Measurements from ENCODE around the gene SF3A1. TPM values are rescaled to one million over a fixed set of nuclear protein-coding genes. Genes with fewer than 3 reads are reported as not detected.

SF3A1 gene
- total and polyA plus RNA-seq, 2 donors (not counting 3 experiments of a cell fraction or from before 2014, with no cell fraction given): 60.2 to 187 TPM

DNA sequence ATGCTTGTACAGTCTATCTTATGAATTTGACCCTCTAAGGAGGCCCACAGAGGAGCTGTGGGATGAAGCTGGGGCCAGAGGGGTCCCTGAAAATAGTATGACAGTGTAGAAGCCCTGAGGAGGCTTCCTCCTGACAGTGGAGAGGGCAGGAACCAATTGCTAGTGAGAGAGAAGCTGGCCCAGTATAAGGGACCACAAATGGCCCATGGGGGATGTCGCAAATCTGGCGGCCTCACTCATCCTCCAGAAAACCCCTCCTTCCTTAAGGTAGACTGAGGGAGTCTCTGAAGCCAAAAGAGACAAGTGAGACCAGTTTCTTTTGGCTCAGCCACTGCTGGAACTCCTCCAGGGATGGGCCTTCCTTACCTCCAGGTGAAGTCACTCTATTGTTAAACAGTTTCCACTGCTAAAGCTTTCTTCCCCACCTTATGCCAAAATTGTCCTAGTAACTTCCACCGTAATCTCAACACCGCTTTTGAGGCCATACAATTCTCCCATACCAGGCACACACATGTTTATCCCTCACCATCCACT is 49.6 kb downstream of the SF3A1 start:
- Histone ChIP-seq H3K4me3 (replicated peaks in 1 of 3; ENCODE audit: insufficient read depth in 1 of 3, low read depth in 1 of 3, low read length in 3 of 3) (no peak overlapping the region), H3K9ac (replicated peaks; ENCODE audit: extremely low read depth, insufficient read depth, low read length) (no peak overlapping the region), H3K9me1 (replicated peaks; ENCODE audit: control insufficient read depth, extremely low read depth, insufficient read depth, low read length) (no peaks in the 10 kb centered on the region), H3K4me2 (ENCODE audit: insufficient read depth, low read length) (no peak overlapping the region), H3K36me3 (ENCODE audit: control insufficient read depth in 2 of 2, extremely low read depth in 1 of 2, insufficient read depth in 2 of 2, low read length in 2 of 2) (no peaks in the 10 kb centered on the region), H3K4me1 (ENCODE audit: control insufficient read depth, extremely low read depth, insufficient read depth, low read length) (peaks cover 29% of the 10 kb centered on the region), H2AFZ (ENCODE audit: low read depth, low read length) (no peak overlapping the region), H3K9me3 (replicated peaks; ENCODE audit: control insufficient read depth, insufficient read depth, low read length) (no peaks in the 10 kb centered on the region), H3K79me2 (ENCODE audit: control insufficient read depth, insufficient read depth, low read length) (no peaks in the 10 kb centered on the region), H4K20me1 (replicated peaks; ENCODE audit: control insufficient read depth, extremely low read depth, insufficient read depth, low read length) (no peaks in the 10 kb centered on the region), H3K27me3 (ENCODE audit: control insufficient read depth in 2 of 2, insufficient read depth in 2 of 2, low read length in 2 of 2) (no peaks in the 10 kb centered on the region), H3K27ac (ENCODE audit: insufficient read depth, low read depth, low read length) (no peak overlapping the region)
- intact Hi-C loops (cut with micrococcal nuclease): no loop called here
- dilution Hi-C loops (cut with MboI; ENCODE audit: extremely low pct_ligation_motif_present, low sequenced_read_pairs): no loop called here
- DNase-seq (ENCODE audit: low read depth, low spot score): no peak
- FAIRE-seq: no peak
- CTCF ChIA-PET: interaction anchor here (1.4 kb wide), 1 partner anchor 19 kb away, joined by 4 read pairs; no protein-coding TSS in a partner anchor
- TF ChIP-seq FOS (IDR thresholded peaks at IDR 0.05; ENCODE audit: borderline replicate concordance, insufficient read depth, low read length) (no peak), JUN (IDR thresholded peaks at IDR 0.05; ENCODE audit: borderline replicate concordance, insufficient read depth, insufficient read length, low read depth) (no peak), GATA2 (IDR thresholded peaks at IDR 0.05; ENCODE audit: insufficient read depth, insufficient read length, low read depth, low read length) (no peak), POLR2AphosphoS5 (IDR thresholded peaks at IDR 0.05; ENCODE audit: insufficient read depth, low read depth, low read length) (no peak), EZH2 (IDR thresholded peaks at IDR 0.05; ENCODE audit: borderline replicate concordance, low read depth, low read length, severe bottlenecking) (no peak), MYC (IDR thresholded peaks at IDR 0.05; ENCODE audit: low read depth, low read length) (no peak), POLR2A (IDR thresholded peaks at IDR 0.05; ENCODE audit: low read depth, low read length) (no peak)
- TF ChIP-seq, protein P1, sequence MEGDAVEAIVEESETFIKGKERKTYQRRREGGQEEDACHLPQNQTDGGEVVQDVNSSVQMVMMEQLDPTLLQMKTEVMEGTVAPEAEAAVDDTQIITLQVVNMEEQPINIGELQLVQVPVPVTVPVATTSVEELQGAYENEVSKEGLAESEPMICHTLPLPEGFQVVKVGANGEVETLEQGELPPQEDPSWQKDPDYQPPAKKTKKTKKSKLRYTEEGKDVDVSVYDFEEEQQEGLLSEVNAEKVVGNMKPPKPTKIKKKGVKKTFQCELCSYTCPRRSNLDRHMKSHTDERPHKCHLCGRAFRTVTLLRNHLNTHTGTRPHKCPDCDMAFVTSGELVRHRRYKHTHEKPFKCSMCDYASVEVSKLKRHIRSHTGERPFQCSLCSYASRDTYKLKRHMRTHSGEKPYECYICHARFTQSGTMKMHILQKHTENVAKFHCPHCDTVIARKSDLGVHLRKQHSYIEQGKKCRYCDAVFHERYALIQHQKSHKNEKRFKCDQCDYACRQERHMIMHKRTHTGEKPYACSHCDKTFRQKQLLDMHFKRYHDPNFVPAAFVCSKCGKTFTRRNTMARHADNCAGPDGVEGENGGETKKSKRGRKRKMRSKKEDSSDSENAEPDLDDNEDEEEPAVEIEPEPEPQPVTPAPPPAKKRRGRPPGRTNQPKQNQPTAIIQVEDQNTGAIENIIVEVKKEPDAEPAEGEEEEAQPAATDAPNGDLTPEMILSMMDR (IDR thresholded peaks at IDR 0.05; ENCODE audit: extremely low read depth in 1 of 2, insufficient read depth in 1 of 2, low read depth in 1 of 2, low read length in 2 of 2): no peak
- TF ChIP-seq, protein P2, sequence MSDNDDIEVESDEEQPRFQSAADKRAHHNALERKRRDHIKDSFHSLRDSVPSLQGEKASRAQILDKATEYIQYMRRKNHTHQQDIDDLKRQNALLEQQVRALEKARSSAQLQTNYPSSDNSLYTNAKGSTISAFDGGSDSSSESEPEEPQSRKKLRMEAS (IDR thresholded peaks at IDR 0.05; ENCODE audit: insufficient read depth, insufficient read length): no peak
- BruUV-seq (replicated peaks): no TSS peak
- POLR2A ChIA-PET: no interaction called here
